ENCODE measurements around the gene INCENP.

INCENP gene

GRCh38 chr11:62137881-62138629 is 14.2 kb downstream of the INCENP start:
- TF ChIP-seq REST (IDR thresholded peaks at IDR 0.05; ENCODE audit: insufficient read depth in 1 of 2, low read depth in 2 of 2, low read length in 2 of 2), result no peak
- TF ChIP-seq TAF1 (IDR thresholded peaks at IDR 0.05; ENCODE audit: borderline replicate concordance, insufficient read depth, low read length), result no peak
- no peak for TF ChIP-seq FOXP2 (optimal IDR thresholded peaks at IDR 0.05; ENCODE audit: borderline replicate concordance, extremely low read depth, extremely low read length, insufficient read depth)
- no peak for TF ChIP-seq POLR2AphosphoS5 (IDR thresholded peaks at IDR 0.05; ENCODE audit: low read depth, low read length)
- TF ChIP-seq SIN3A (IDR thresholded peaks at IDR 0.05; ENCODE audit: borderline replicate concordance, insufficient read depth, low read length), result no peak

GRCh38 chr11:62138630-62139425 is 15.0 kb downstream of the INCENP start:
- TF ChIP-seq SIN3A (IDR thresholded peaks at IDR 0.05; ENCODE audit: borderline replicate concordance, insufficient read depth, low read length) (no peak), FOXP2 (optimal IDR thresholded peaks at IDR 0.05; ENCODE audit: borderline replicate concordance, extremely low read depth, extremely low read length, insufficient read depth) (no peak), TAF1 (IDR thresholded peaks at IDR 0.05; ENCODE audit: borderline replicate concordance, insufficient read depth, low read length) (no peak), POLR2AphosphoS5 (IDR thresholded peaks at IDR 0.05; ENCODE audit: low read depth, low read length) (no peak), REST (IDR thresholded peaks at IDR 0.05; ENCODE audit: insufficient read depth in 1 of 2, low read depth in 2 of 2, low read length in 2 of 2) (no peak)

- no peak for TF ChIP-seq POLR2AphosphoS5 (IDR thresholded peaks at IDR 0.05; ENCODE audit: low read depth, low read length)
- TF ChIP-seq REST (IDR thresholded peaks at IDR 0.05; ENCODE audit: insufficient read depth in 1 of 2, low read depth in 2 of 2, low read length in 2 of 2), result no peak
- no peak for TF ChIP-seq SIN3A (IDR thresholded peaks at IDR 0.05; ENCODE audit: borderline replicate concordance, insufficient read depth, low read length)
- no peak for TF ChIP-seq FOXP2 (optimal IDR thresholded peaks at IDR 0.05; ENCODE audit: borderline replicate concordance, extremely low read depth, extremely low read length, insufficient read depth)
- no peak for TF ChIP-seq TAF1 (IDR thresholded peaks at IDR 0.05; ENCODE audit: borderline replicate concordance, insufficient read depth, low read length)
Observed at GRCh38 chr11:62139526-62140303, 15.9 kb downstream of the INCENP start.

- no peak for TF ChIP-seq TAF1 (IDR thresholded peaks at IDR 0.05; ENCODE audit: borderline replicate concordance, insufficient read depth, low read length)
Observed at GRCh38 chr11:62140304-62141110, 16.7 kb downstream of the INCENP start.

Data from PFSK-1 (cell line).